ENCODE measurements around the gene OR2L3. TPM values are rescaled to one million over a fixed set of nuclear protein-coding genes. Genes with fewer than 3 reads are reported as not detected.

OR2L3 gene
- total RNA-seq, 4 donors from 2014 or later, result 0.13 to 0.42 TPM; not detected in 2

DNA sequence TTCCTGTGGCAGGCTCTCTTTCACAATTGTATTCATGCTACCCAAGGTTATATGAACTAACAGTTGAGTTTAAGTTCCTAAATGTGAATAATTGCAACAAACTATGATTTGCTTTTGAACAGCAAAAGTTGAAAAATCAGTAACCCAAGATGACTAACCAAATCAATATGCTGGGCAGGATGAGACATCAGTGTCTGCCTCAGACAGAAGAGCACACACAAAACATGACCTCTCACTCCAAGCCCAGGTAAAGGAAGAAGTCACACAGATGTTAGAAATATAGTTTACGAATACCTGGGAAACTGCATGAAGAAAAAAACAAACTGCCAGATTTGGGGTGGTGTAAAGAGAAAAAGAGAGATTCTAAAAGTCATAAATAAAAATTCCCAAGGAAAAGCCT is 51.9 kb downstream of the OR2L3 start:
- no peaks in the 10 kb centered on the region for H3K36me3 ChIP-seq
- no peaks in the 10 kb centered on the region for H3K4me1 ChIP-seq
- intact Hi-C loops (cut with DNase I), result no loop called here
- no peak overlapping the region for H3K27ac ChIP-seq
- no peaks in the 10 kb centered on the region for H3K9me3 ChIP-seq
- TF ChIP-seq, protein P1, sequence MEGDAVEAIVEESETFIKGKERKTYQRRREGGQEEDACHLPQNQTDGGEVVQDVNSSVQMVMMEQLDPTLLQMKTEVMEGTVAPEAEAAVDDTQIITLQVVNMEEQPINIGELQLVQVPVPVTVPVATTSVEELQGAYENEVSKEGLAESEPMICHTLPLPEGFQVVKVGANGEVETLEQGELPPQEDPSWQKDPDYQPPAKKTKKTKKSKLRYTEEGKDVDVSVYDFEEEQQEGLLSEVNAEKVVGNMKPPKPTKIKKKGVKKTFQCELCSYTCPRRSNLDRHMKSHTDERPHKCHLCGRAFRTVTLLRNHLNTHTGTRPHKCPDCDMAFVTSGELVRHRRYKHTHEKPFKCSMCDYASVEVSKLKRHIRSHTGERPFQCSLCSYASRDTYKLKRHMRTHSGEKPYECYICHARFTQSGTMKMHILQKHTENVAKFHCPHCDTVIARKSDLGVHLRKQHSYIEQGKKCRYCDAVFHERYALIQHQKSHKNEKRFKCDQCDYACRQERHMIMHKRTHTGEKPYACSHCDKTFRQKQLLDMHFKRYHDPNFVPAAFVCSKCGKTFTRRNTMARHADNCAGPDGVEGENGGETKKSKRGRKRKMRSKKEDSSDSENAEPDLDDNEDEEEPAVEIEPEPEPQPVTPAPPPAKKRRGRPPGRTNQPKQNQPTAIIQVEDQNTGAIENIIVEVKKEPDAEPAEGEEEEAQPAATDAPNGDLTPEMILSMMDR (IDR thresholded peaks at IDR 0.05), result no peak
- no peak for TF ChIP-seq POLR2A (IDR thresholded peaks at IDR 0.05)
- whole genome bisulfite sequencing, 2 donors, result 73 to 80% methylated on average over 1 of the region's 1 CpG
- no peak overlapping the region for H3K4me3 ChIP-seq (replicated peaks in 1 of 3)
- no peaks in the 10 kb centered on the region for H3K27me3 ChIP-seq
- DNase-seq, result no peak

DNA sequence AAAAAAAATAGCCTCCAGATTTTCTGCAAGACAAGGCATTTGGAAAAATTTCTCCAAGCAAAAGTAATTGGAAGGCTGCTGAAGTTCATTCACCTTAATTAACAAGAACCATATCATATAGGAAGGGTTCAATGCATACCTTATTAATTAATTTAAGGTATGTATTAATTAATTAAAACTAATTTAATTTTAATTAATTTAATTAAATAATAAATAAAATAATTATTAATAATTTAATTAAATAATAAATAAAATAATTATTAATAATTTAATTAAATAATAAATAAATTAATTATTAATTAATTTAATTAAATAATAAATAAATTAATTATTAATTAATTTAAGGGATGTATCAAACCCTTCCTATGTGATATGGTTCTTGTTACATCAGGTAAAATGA is 56.2 kb downstream of the OR2L3 start:
- H3K27ac ChIP-seq, result no peak overlapping the region

DNA sequence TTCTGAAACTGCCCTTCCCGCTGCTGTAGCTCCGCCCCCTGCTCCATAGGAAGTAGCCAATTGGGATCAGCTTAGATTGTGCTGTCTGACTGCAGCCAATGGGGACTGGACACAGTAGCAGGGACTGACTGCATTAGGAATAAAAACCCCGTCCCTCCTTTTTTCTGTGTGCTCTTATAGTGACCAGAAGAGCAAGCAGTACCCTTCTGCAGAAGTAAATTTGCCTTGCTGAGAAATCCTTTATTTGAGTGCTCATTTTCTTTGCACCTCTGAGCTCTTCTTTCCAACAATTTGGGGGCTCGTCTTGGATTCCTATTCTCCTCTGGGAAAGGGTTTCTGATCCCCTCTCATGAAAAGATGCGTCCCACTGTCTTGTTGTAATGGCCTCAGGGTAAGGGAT is 64.5 kb downstream of the OR2L3 start:
- DNase-seq, result no peak
- TF ChIP-seq, protein P1 (IDR thresholded peaks at IDR 0.05), result no peak
- no peak for TF ChIP-seq POLR2A (IDR thresholded peaks at IDR 0.05)
- no peaks in the 10 kb centered on the region for H3K9me3 ChIP-seq
- intact Hi-C loops (cut with DNase I), result no loop called here
- no peak overlapping the region for H3K4me3 ChIP-seq (replicated peaks in 1 of 3)
- no peaks in the 10 kb centered on the region for H3K27me3 ChIP-seq
- H3K4me1 ChIP-seq, result no peaks in the 10 kb centered on the region
- no peaks in the 10 kb centered on the region for H3K36me3 ChIP-seq
- 79 to 81% methylated on average over 5 of the region's 5 CpGs for WGBS, 2 donors
- no peak overlapping the region for H3K27ac ChIP-seq

More for the DNA sequence above, 56.2 kb downstream of the OR2L3 start:
- no peak for TF ChIP-seq POLR2A (IDR thresholded peaks at IDR 0.05)
- TF ChIP-seq, protein P1 (IDR thresholded peaks at IDR 0.05), result no peak
- intact Hi-C loops (cut with DNase I), result no loop called here
- Histone ChIP-seq H3K4me1 (no peaks in the 10 kb centered on the region), H3K4me3 (replicated peaks in 1 of 3) (no peak overlapping the region), H3K36me3 (no peaks in the 10 kb centered on the region), H3K27me3 (no peaks in the 10 kb centered on the region), H3K9me3 (no peaks in the 10 kb centered on the region)
- no peak for DNase-seq

Small RNA genes within 50 kb of the gene (small RNA-seq; reads per million reads assigned to genes)
- not detected for gene RF00019

Other genes starting within 250 kb of the OR2L3 start
- gene OR14A16, start 222.7 kb upstream of the OR2L3 start, total RNA-seq, result not detected
- under 1 TPM in 1 of 4 donors, not detected in 3; 0.68 TPM for gene OR11L1, start 204.9 kb upstream of the OR2L3 start, total RNA-seq
- gene TRIM58, start 189.6 kb upstream of the OR2L3 start, total RNA-seq, result 10 to 100 TPM; 22.6 to 52.1 (median 29.4) TPM
- gene OR2W3, start 151.2 kb upstream of the OR2L3 start, total RNA-seq, result 10 to 100 TPM in 1 of 4 donors, 1 to 10 TPM in 3; 2.8 to 25.8 (median 6.0) TPM
- 1 to 10 TPM in 2 of 4 donors, under 1 TPM in 1, not detected in 1; 0.54 to 1.7 (median 1.2) TPM for gene OR2T8, start 126.6 kb upstream of the OR2L3 start, total RNA-seq
- gene OR2AJ1, start 121.9 kb upstream of the OR2L3 start, total RNA-seq, result under 1 TPM in 2 of 4 donors, not detected in 2; 0.33 to 0.63 TPM
- gene OR2L8, start 98.0 kb upstream of the OR2L3 start, total RNA-seq, result 1 to 10 TPM in 1 of 4 donors, under 1 TPM in 1, not detected in 2; 0.68 to 1.0 TPM
- gene OR2AK2, start 81.6 kb upstream of the OR2L3 start, total RNA-seq, result under 1 TPM in 2 of 4 donors, not detected in 2; 0.63 to 0.67 TPM
- not detected for gene OR2L5, start 33.2 kb upstream of the OR2L3 start, total RNA-seq
- under 1 TPM in 2 of 4 donors, not detected in 2; 0.27 to 0.34 TPM for gene OR2L2, start 16.8 kb upstream of the OR2L3 start, total RNA-seq
- under 1 TPM in 1 of 4 donors, not detected in 3; 0.38 TPM for gene OR2L13, start 48.3 kb downstream of the OR2L3 start, total RNA-seq
- gene OR2M5, start 98.3 kb downstream of the OR2L3 start, total RNA-seq, result not detected
- not detected for gene OR2M2, start 128.0 kb downstream of the OR2L3 start, total RNA-seq
- not detected for gene OR2M3, start 150.4 kb downstream of the OR2L3 start, total RNA-seq
- not detected for gene OR2M4, start 184.6 kb downstream of the OR2L3 start, total RNA-seq
- gene OR2T33, start 231.1 kb downstream of the OR2L3 start, total RNA-seq, result 1 to 10 TPM in 2 of 4 donors, under 1 TPM in 1, not detected in 1; 0.75 to 1.8 (median 1.4) TPM

Data from thyroid gland (tissue), 4 donors.